ENCODE data around the gene CBFA2T2. TPM values are rescaled to one million over a fixed set of nuclear protein-coding genes. Genes with fewer than 3 reads are reported as not detected.
A peak's percentile ranks its signal among the peaks of the same experiment; 100 is the strongest.
"Not testable (repeated sequence)": the region's sequence is repeated elsewhere in the genome, so short reads cannot be mapped to it uniquely, and the experiment has no call there.

Gene CBFA2T2
- total RNA-seq, 1 donor from 2014 or later, result 19.6 TPM

DNA sequence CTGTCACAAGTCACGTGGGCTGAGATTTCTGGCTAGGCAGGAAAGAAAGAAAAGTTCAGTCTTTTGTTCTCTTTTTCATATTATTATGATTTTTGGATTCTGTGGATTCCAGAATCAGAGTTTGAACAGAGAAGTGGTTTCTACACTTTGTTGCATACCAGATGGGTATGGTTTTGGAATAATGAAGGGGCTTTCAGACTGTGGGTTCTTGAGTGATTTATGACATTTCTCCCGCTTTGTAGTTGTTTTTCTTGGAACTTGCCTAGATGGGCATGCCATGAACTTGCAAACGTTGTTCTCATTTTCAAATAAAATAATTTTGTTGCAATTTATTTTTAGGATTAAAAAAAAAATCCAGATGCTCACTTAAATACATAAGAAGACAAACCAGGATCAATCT is 34.4 kb downstream of the CBFA2T2 start:
- H3K4me1 Mint-ChIP-seq (ENCODE audit: unreplicated experiment), result peaks cover 6% of the 10 kb centered on the region
- TF ChIP-seq CTCF (IDR thresholded peaks at IDR 0.05), result no peak
- H3K36me3 Mint-ChIP-seq (ENCODE audit: unreplicated experiment), result peaks cover 6% of the 10 kb centered on the region
- no peak for DNase-seq (ENCODE audit: extremely low spot score, unreplicated experiment)
- H3K27me3 Mint-ChIP-seq (ENCODE audit: unreplicated experiment), result no peaks in the 10 kb centered on the region
- no peaks in the 10 kb centered on the region for H3K9me3 Mint-ChIP-seq (ENCODE audit: unreplicated experiment)
- H3K27ac Mint-ChIP-seq (ENCODE audit: unreplicated experiment), result no peak overlapping the region
- no peak overlapping the region for H3K4me3 Mint-ChIP-seq (ENCODE audit: unreplicated experiment)

- Mint-ChIP-seq H3K9me3 (ENCODE audit: unreplicated experiment) (no peaks in the 10 kb centered on the region), H3K36me3 (ENCODE audit: unreplicated experiment) (peaks cover 6% of the 10 kb centered on the region), H3K4me3 (ENCODE audit: unreplicated experiment) (no peak overlapping the region), H3K27ac (ENCODE audit: unreplicated experiment) (no peak overlapping the region), H3K27me3 (ENCODE audit: unreplicated experiment) (no peaks in the 10 kb centered on the region), H3K4me1 (ENCODE audit: unreplicated experiment) (peaks cover 24% of the 10 kb centered on the region)
- DNase-seq (ENCODE audit: extremely low spot score, unreplicated experiment), result no peak
- no peak for TF ChIP-seq CTCF (IDR thresholded peaks at IDR 0.05)
These were observed 36.9 kb downstream of the CBFA2T2 start for GRCh38 chr20:33526769-33527168.

GRCh38 chr20:33531047-33531877 is 41.4 kb downstream of the CBFA2T2 start:
- TF ChIP-seq CTCF (IDR thresholded peaks at IDR 0.05), result no peak
- Mint-ChIP-seq H3K9me3 (ENCODE audit: unreplicated experiment) (no peaks in the 10 kb centered on the region), H3K27ac (ENCODE audit: unreplicated experiment) (peak overlapping the region; percentile 84), H3K36me3 (ENCODE audit: unreplicated experiment) (peaks cover 3% of the 10 kb centered on the region), H3K4me3 (ENCODE audit: unreplicated experiment) (peak overlapping the region; percentile 17), H3K4me1 (ENCODE audit: unreplicated experiment) (peaks cover 37% of the 10 kb centered on the region), H3K27me3 (ENCODE audit: unreplicated experiment) (no peaks in the 10 kb centered on the region)
- no peak for DNase-seq (ENCODE audit: extremely low spot score, unreplicated experiment)

- peaks cover 37% of the 10 kb centered on the region for H3K4me1 Mint-ChIP-seq (ENCODE audit: unreplicated experiment)
- no peak overlapping the region for H3K4me3 Mint-ChIP-seq (ENCODE audit: unreplicated experiment)
- no peaks in the 10 kb centered on the region for H3K27me3 Mint-ChIP-seq (ENCODE audit: unreplicated experiment)
- DNase-seq (ENCODE audit: extremely low spot score, unreplicated experiment), result no peak
- H3K36me3 Mint-ChIP-seq (ENCODE audit: unreplicated experiment), result peaks cover 3% of the 10 kb centered on the region
- H3K9me3 Mint-ChIP-seq (ENCODE audit: unreplicated experiment), result no peaks in the 10 kb centered on the region
- TF ChIP-seq CTCF (IDR thresholded peaks at IDR 0.05), result no peak
- H3K27ac Mint-ChIP-seq (ENCODE audit: unreplicated experiment), result peak overlapping the region; percentile 84
These were observed 42.0 kb downstream of the CBFA2T2 start for GRCh38 chr20:33531885-33532284.

GRCh38 chr20:33532753-33533459 is 43.0 kb downstream of the CBFA2T2 start:
- peaks cover 41% of the 10 kb centered on the region for H3K4me1 Mint-ChIP-seq (ENCODE audit: unreplicated experiment)
- no peak overlapping the region for H3K27ac Mint-ChIP-seq (ENCODE audit: unreplicated experiment)
- no peak for DNase-seq (ENCODE audit: extremely low spot score, unreplicated experiment)

DNA sequence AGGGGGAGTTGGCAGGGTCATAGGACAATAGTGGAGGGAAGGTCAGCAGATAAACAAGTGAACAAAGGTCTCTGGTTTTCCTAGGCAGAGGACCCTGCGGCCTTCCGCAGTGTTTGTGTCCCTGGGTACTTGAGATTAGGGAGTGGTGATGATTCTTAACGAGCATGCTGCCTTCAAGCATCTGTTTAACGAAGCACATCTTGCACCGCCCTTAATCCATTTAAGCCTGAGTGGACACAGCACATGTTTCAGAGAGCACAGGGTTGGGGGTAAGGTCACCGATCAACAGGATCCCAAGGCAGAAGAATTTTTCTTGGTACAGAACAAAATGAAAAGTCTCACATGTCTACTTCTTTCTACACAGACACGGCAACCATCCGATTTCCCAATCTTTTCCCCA is 45.8 kb downstream of the CBFA2T2 start:
- H3K27ac Mint-ChIP-seq (ENCODE audit: unreplicated experiment); H3K36me3 Mint-ChIP-seq (ENCODE audit: unreplicated experiment); H3K27me3 Mint-ChIP-seq (ENCODE audit: unreplicated experiment); H3K9me3 Mint-ChIP-seq (ENCODE audit: unreplicated experiment); H3K4me3 Mint-ChIP-seq (ENCODE audit: unreplicated experiment); DNase-seq (ENCODE audit: extremely low spot score, unreplicated experiment): not testable (repeated sequence)
- peaks cover 42% of the 10 kb centered on the region for H3K4me1 Mint-ChIP-seq (ENCODE audit: unreplicated experiment)

More at GRCh38 chr20:33532753-33533459, 43.0 kb downstream of the CBFA2T2 start:
- Mint-ChIP-seq H3K27me3 (ENCODE audit: unreplicated experiment) (no peaks in the 10 kb centered on the region), H3K4me3 (ENCODE audit: unreplicated experiment) (no peak overlapping the region), H3K9me3 (ENCODE audit: unreplicated experiment) (no peaks in the 10 kb centered on the region), H3K36me3 (ENCODE audit: unreplicated experiment) (peaks cover 11% of the 10 kb centered on the region)
- no peak for TF ChIP-seq CTCF (IDR thresholded peaks at IDR 0.05)
